Measurements from ENCODE around the gene PCGF3.

- no peak for TF ChIP-seq CTCF (conservative IDR thresholded peaks at IDR 0.05; ENCODE audit: low read depth, low read length)
- no peak for TF ChIP-seq EZH2 (IDR thresholded peaks at IDR 0.05; ENCODE audit: borderline replicate concordance, low read depth, low read length, poor library complexity, severe bottlenecking)
Observed at GRCh38 chr4:726235-726787, 20.7 kb downstream of the PCGF3 start.

Data from A673 (cell line).